HG03558 (cell line): ENCODE data around the gene FSTL3.
"Not testable (repeated sequence)": the region's sequence is repeated elsewhere in the genome, so short reads cannot be mapped to it uniquely, and the experiment has no call there.

Experiments
- ATAC-seq: cut with Tn5 transposase; IDR thresholded peaks from one replicate; pipeline ENCODE4 v1.9.1; 2021; ENCODE audit warnings: moderate number of reproducible peaks; ENCODE audit not compliant: unreplicated experiment; ENCODE audit errors: extremely low read depth

The FSTL3 gene

GRCh38 chr19:676339-677105 lies at the start of gene FSTL3:
FSTL3 (plus strand) TSS chr19:676392; CDS start chr19:676424, 32 bp downstream.
- no peak for ATAC-seq

GRCh38 chr19:626566-626965 lies 49.6 kb upstream of the FSTL3 start:
- ATAC-seq = not testable (repeated sequence)

GRCh38 chr19:628168-628567 lies 48.0 kb upstream of the FSTL3 start:
- ATAC-seq = no peak

- ATAC-seq = not testable (repeated sequence)
Measured at GRCh38 chr19:629515-629914, 46.7 kb upstream of the FSTL3 start.

- ATAC-seq = no peak
Measured at GRCh38 chr19:629961-630714, 46.1 kb upstream of the FSTL3 start.

GRCh38 chr19:632579-633067 lies 43.6 kb upstream of the FSTL3 start:
- ATAC-seq = no peak

GRCh38 chr19:633068-633785 lies 43.0 kb upstream of the FSTL3 start, which contains the start of gene POLRMT:
POLRMT (minus strand) TSS chr19:633537; CDS start chr19:633512, 25 bp downstream.
- ATAC-seq = peak; percentile 60

- ATAC-seq = no peak
Measured at GRCh38 chr19:633786-634639, 42.2 kb upstream of the FSTL3 start.

GRCh38 chr19:634975-635652 lies 41.1 kb upstream of the FSTL3 start:
- ATAC-seq = no peak

GRCh38 chr19:638906-639252 lies 37.3 kb upstream of the FSTL3 start:
- ATAC-seq = no peak

GRCh38 chr19:639253-640160 lies 36.7 kb upstream of the FSTL3 start, which contains the start of gene FGF22:
FGF22 (plus strand) TSS chr19:639879; CDS start chr19:639926, 47 bp downstream.
- no peak for ATAC-seq

GRCh38 chr19:640161-640558 lies 36.0 kb upstream of the FSTL3 start:
- no peak for ATAC-seq

GRCh38 chr19:640606-641189 lies 35.5 kb upstream of the FSTL3 start:
- no peak for ATAC-seq

GRCh38 chr19:641702-642101 lies 34.5 kb upstream of the FSTL3 start:
- no peak for ATAC-seq

GRCh38 chr19:642767-643727 lies 33.1 kb upstream of the FSTL3 start:
- ATAC-seq = no peak

GRCh38 chr19:643736-644135 lies 32.5 kb upstream of the FSTL3 start:
- ATAC-seq = no peak

GRCh38 chr19:644363-644762 lies 31.8 kb upstream of the FSTL3 start:
- no peak for ATAC-seq
